ELF-1 (cell line): Measurements from ENCODE around the gene FOXK1.
"Not testable (repeated sequence)": the region's sequence is repeated elsewhere in the genome, so short reads cannot be mapped to it uniquely, and the experiment has no call there.

ENCODE experiments used
- DNase-seq: peaks from one replicate; pipeline ENCODE4 v3.0.0-alpha.2; 2016; ENCODE audit warnings: low read depth, low spot score

Gene FOXK1

GRCh38 chr7:4800487-4800886 lies 118.4 kb downstream of the FOXK1 start:
- no peak for DNase-seq

DNA sequence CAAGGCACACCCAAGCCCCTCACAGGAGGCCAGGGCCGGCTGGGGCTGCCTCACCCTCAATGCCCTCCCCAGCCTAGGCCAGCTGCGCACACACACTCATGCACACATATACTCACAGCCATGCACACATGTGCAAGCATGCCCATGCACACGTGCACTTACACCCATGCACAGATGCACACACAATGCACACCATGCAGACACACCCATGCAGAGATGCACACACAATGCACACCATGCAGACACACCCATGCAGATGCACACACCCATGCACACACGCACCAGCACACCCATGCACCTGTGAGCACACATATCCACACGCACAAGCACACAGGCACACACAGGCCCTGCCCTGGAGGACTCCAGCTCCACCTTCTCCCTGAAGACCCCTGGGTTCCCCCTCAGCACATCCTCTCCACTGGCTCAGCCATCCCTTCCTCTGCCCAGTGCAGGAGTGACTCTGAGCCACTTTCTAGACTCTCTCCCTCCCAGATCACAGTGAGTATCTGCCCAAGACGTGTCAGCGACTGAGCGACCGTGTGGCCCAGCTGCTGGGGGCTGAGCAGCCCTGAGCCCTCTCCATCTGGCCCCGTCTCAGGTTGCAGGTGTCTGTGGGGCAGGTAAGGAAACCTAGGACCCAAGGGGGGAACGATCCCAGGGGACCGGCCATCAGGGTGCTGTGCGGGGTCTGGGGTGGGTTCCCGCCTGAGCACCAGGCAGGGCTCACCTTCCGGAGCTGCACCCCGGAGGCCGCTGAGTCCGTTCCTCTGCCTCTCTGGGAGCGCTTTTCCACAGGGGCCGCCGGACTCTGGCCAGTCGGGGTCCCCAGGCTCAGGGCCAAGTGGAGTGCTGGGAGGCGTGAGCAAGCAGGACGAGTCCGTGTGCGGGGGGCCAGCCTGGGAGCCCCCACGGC lies 119.1 kb downstream of the FOXK1 start:
- DNase-seq = no peak

- no peak for DNase-seq
These were observed 119.7 kb downstream of the FOXK1 start for GRCh38 chr7:4801839-4802231.

GRCh38 chr7:4802577-4802976 lies 120.5 kb downstream of the FOXK1 start:
- DNase-seq = not testable (repeated sequence)

DNA sequence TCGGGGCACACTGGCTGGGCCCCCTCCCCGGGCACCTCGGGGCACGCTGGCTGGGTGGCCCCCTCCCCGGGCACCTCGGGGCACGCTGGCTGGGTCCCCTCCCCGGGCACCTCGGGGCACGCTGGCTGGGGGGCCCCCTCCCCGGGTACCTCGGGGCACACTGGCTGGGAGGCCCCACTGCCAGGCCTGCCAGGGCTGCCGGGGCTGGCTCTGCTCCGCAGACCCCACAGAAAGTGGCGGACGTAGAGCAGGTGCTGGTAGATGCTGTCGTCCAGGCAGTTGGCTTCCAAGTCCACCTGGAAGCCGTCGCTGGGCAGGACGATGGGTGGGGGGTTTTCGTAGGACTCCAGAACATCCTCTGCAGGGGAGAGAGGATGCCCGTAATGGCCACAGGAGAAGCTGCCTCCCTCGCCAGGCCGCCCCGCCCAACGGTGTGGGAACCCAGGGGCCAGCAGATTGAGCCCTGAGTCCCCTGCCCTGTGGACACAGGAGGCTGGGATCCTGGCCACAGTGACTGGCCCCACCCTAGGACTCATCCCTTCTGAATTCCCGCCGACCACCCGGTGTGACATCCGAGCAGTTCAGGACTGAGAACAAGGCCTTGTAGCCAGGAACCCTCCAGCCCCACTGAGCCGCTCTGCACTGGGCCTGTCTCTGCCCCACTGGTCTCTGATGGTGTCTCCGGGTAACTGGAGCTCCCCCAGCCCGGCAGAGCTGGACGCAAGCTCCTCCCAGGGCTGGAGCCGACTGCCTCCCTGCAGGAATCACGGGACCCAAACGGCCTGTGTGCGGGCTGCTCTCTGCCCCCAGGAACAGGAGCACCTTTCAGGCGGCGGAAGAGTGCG lies 121.5 kb downstream of the FOXK1 start:
- DNase-seq = peak; percentile 74

DNA sequence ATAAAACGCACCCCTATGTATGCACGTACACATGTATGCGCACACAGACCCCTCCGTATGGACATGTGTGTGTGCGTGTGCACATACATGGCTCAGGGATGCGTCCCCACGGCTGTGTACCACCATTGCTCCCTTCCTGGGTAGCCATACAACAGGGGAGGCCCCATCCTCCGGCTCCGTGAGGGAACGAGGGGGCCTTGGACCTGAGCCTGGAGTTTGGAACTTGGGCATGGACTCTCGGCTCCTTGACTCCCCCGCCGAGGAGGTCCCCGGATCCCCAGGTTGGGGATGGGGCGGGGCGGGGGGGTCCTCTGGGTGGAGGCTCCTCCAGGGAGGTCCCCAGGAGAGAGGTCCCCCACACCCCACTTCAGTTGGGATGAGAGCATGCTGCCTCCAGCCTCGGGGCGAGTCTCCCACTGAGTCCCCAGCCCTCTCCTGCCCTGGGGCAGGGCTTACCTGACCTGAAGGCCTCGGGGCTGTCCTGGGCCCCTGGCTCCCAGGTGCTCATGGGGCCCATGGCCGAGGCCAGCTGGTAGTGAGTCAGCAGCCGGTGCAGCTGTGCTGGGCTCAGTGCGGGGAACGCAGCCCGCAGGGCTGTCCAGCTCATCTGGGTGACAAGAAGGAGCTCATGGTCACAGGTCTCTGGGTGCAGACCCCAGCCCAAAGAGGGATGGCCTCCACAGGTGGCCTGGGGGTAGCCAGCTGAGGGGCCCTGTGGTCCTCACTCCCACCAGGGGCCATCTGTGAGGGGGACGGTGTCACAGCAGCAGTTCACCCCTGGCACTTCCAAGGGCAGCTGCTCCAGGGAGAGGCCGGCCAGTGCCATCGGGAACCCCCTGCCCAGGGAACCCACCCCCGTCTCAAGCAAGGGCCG lies 123.3 kb downstream of the FOXK1 start:
- no peak for DNase-seq

GRCh38 chr7:4805984-4806300 lies 123.8 kb downstream of the FOXK1 start:
- DNase-seq = peak; percentile 73

DNA sequence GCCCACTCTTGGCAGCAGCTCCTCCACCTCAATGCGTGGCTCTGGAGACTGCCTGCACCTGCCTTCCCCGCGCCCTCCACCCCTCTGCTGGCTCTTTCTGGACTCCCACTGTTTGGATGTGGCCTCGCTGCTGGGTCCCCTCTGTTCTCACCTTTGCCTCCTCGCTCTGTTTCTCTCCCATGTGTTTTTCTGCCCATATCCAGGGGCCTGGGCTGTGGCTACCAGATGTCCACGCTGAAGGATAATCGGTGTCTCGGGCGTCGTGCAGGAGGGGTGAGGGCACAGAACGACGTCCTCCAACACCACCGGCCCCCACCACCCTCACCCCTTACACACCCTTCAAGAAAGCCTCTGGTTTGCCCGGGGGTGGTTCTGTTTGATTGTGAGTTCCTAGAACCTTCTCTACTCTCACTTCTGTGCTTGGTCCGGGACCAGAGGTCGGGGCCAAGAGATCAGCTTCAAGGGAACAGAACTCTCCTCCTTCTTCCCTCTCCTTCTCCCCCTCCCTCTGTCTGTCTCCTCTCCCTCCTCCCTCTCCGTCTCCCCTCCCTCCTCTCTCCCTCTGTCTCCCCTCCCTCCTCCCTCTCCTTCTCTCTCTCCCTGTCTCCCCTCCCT lies 125.0 kb downstream of the FOXK1 start:
- no peak for DNase-seq

- no peak for DNase-seq
These were observed 125.5 kb downstream of the FOXK1 start for GRCh38 chr7:4807598-4808016.

DNA sequence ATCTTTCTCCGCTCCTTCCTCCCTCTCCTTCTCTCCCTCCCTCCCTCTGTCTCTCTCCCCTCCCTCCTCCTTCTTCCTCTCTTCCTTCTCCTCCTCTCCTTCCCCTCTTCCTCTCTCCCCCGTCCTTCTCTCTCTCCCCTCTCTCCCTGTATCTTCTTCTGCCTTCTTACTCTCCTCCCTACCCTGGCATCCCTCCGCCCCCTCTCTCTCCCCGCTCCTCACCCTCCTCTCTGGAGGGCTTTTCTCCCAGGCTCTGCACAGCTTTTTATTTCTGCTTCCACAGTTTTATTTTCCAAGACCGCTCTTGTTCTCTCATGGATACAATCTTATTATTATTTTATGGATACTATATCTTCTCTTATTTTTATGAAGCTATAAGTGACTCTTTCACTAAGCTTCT lies 125.9 kb downstream of the FOXK1 start:
- no peak for DNase-seq

DNA sequence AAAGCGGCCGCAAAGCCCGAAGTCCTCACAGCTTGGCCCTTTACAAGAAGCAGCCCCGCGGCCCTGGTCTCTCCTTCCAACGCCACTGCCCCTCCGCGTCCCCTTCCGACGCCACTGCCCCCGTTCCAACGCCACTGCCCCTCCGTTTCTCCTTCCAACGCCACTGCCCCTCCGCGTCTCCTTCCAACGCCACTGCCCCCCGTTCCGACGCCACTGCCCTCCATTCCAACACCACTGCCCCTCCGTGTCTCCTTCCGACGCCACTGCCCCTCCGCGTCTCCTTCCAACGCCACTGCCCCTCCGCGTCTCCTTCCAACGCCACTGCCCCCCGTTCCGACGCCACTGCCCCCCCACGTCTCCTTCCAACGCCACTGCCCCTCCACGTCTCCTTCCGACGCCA lies 126.5 kb downstream of the FOXK1 start:
- no peak for DNase-seq

DNA sequence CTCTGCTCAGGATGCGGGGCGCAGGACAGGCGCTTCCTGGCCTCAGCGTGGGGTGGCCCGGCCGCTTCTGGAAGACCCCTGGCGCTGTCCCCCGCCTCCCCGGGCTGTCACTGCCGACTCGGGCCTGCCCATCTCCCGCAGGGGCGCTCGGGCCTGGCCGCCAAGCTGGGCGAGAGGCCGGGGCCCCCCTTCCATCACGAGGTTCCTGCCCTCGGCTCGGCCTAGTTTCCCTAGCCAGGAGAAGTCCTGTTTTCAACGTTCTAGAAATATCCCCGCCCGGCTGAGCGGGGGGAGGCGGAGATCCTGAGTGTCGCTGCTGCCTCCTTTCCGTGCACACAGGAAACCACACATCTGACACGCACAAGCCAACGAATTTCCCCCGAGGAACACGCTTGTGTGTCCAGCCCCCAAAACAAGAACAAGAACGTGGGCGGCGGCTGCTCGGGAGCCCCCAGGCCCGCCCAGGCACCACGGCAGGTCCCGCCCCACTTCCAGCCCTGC lies 127.0 kb downstream of the FOXK1 start:
- DNase-seq = no peak

GRCh38 chr7:4809666-4810065 lies 127.6 kb downstream of the FOXK1 start:
- no peak for DNase-seq

DNA sequence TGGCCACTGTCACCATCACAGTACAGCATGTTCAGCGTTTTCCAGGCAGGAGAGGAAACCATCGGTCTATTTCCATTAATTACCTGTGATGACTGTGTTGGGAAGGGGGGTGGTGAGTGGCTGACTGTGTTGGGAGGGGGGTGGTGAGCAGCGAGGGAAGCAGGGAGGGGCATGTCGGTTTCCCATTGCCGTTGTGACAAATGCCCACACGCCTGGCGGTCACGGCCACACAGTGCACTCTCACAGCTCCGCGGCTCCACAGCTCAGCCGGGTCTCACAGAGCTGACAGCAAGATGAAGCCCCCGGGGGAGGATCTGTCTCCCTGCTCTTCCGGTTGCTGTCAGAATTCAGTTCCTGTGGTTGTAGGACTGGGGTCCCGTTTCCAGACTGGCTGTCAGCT lies 132.3 kb downstream of the FOXK1 start:
- DNase-seq = no peak

GRCh38 chr7:4815121-4815520 lies 133.0 kb downstream of the FOXK1 start:
- DNase-seq = no peak

DNA sequence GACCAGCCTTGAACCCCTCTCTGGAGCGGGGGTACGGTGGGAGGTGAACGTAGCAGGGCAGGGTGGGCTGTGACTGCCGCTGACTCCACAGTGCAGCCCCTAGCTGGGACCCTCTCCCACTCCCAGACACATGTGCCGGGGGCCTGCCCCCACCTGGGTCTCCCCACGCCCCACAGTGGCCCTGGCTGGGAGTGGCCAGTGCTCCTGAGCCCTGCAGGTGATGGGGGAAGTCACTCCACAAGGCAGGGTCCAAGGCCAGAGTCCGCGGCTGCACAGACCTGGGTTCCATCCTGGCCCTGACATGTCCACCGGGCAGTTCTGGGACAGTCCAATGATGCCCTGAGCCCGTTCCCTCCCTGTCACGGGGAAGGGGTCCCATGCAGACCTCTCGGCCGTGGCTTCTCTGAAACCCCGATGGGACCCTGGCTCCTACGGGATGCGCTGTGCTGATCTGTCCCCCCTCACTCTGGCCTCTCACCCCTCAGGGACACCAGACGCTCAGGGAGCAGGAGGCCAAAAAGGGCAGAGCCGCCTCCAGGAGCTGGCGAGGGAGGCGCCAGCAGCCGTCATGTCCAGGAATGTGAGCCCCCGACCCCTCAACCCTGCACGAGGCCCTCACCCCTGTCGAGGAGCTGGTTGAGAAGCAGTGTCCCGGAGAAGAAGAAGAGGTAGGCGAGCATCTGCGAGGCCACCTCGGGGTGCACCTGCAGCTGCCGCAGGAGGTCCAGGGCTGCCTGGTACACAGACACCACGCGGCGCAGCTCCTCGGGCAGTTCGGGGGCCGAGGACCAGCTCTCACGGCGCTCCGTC lies 133.7 kb downstream of the FOXK1 start:
- DNase-seq = no peak

- DNase-seq = no peak
These were observed 134.5 kb downstream of the FOXK1 start for GRCh38 chr7:4816419-4817080.

- no peak for DNase-seq
These were observed 135.2 kb downstream of the FOXK1 start for GRCh38 chr7:4817178-4817901.
